ENCODE measurements around the gene IPO5. TPM values are rescaled to one million over a fixed set of nuclear protein-coding genes. Genes with fewer than 3 reads are reported as not detected.

The IPO5 gene
- polyA plus RNA-seq, 1 of the 3 experiments (the other 2 are of a cell fraction) = 77.1 TPM

GRCh38 chr13:98065468-98065867, 112.0 kb downstream of the IPO5 start:
- Histone ChIP-seq H3K4me2 (no peak overlapping the region), H3K27me3 (ENCODE audit: insufficient read depth) (no peaks in the 10 kb centered on the region), H3K9me3 (no peaks in the 10 kb centered on the region), H3K4me1 (ENCODE audit: control insufficient read depth in 1 of 2, insufficient read depth in 2 of 2, low read depth in 1 of 2, low read length in 1 of 2) (peaks cover 0 to 4% of the 10 kb centered on the region in 2 experiments; a peak in 2 of 4 replicates), H2AFZ (ENCODE audit: low read depth) (no peak overlapping the region), H3K4me3 (ENCODE audit: low read depth in 2 of 2, low read length in 1 of 2) (no peak overlapping the region), H3K27ac (ENCODE audit: low read depth in 2 of 2, low read length in 1 of 2) (no peak overlapping the region), H3K36me3 (replicated peaks in 1 of 2; ENCODE audit: control insufficient read depth in 1 of 2, insufficient read depth in 2 of 2, low read length in 1 of 2) (no peaks in the 10 kb centered on the region), H3K79me2 (ENCODE audit: insufficient read depth) (no peaks in the 10 kb centered on the region), H3K9ac (no peak overlapping the region), H3K9me2 (no peaks in the 10 kb centered on the region), H3F3A (replicated peaks; ENCODE audit: insufficient read depth) (no peaks in the 10 kb centered on the region), H4K20me1 (ENCODE audit: insufficient read depth) (no peaks in the 10 kb centered on the region)
- DNase-seq = no peak
- POLR2A ChIA-PET = no interaction called here
- CTCF ChIA-PET = no interaction called here
- 100% methylated on average over 1 of the region's 1 CpG for WGBS (ENCODE audit: low lambda C conversion rate)
- TF ChIP-seq SIN3A (IDR thresholded peaks at IDR 0.05; ENCODE audit: borderline replicate concordance, low read depth, low read length) (no peak), USF2 (IDR thresholded peaks at IDR 0.05; ENCODE audit: borderline replicate concordance, low read depth, low read length) (no peak), YY1 (IDR thresholded peaks at IDR 0.05; ENCODE audit: low read depth) (no peak), SMC3 (IDR thresholded peaks at IDR 0.05; ENCODE audit: low read depth, low read length) (no peak), ELF1 (IDR thresholded peaks at IDR 0.05) (no peak), TCF12 (IDR thresholded peaks at IDR 0.05) (no peak), CHD2 (IDR thresholded peaks at IDR 0.05; ENCODE audit: low read length, partially characterized antibody) (no peak), CTCF (IDR thresholded peaks at IDR 0.05) (no peak), JUND (IDR thresholded peaks at IDR 0.05) (no peak), RCOR1 (IDR thresholded peaks at IDR 0.05; ENCODE audit: low read length) (no peak), RFX5 (IDR thresholded peaks at IDR 0.05; ENCODE audit: low read length) (no peak), MEF2A (IDR thresholded peaks at IDR 0.05; ENCODE audit: borderline replicate concordance, low read depth) (no peak), FOXM1 (IDR thresholded peaks at IDR 0.05; ENCODE audit: low read depth) (no peak)

GRCh38 chr13:98066636-98067035, 113.2 kb downstream of the IPO5 start:
- Histone ChIP-seq H3K9me3 (no peaks in the 10 kb centered on the region), H3K36me3 (replicated peaks in 1 of 2; ENCODE audit: control insufficient read depth in 1 of 2, insufficient read depth in 2 of 2, low read length in 1 of 2) (no peaks in the 10 kb centered on the region), H3K9me2 (no peaks in the 10 kb centered on the region), H3K4me2 (no peak overlapping the region), H3K79me2 (ENCODE audit: insufficient read depth) (no peaks in the 10 kb centered on the region), H3F3A (replicated peaks; ENCODE audit: insufficient read depth) (no peaks in the 10 kb centered on the region), H2AFZ (ENCODE audit: low read depth) (no peak overlapping the region), H3K27ac (ENCODE audit: low read depth in 2 of 2, low read length in 1 of 2) (no peak overlapping the region), H4K20me1 (ENCODE audit: insufficient read depth) (no peaks in the 10 kb centered on the region), H3K4me1 (ENCODE audit: control insufficient read depth in 1 of 2, insufficient read depth in 2 of 2, low read depth in 1 of 2, low read length in 1 of 2) (peaks cover 0 to 6% of the 10 kb centered on the region in 2 experiments; a peak in 1 of 4 replicates), H3K9ac (no peak overlapping the region), H3K4me3 (ENCODE audit: low read depth in 2 of 2, low read length in 1 of 2) (no peak overlapping the region), H3K27me3 (ENCODE audit: insufficient read depth) (no peaks in the 10 kb centered on the region)
- ChIA-PET CTCF (no interaction called here), POLR2A (no interaction called here)
- DNase-seq = no peak
- TF ChIP-seq NRF1 (IDR thresholded peaks at IDR 0.05; ENCODE audit: low read depth, low read length) = no peak
- TF ChIP-seq SMC3 (IDR thresholded peaks at IDR 0.05; ENCODE audit: low read depth, low read length) = no peak
- TF ChIP-seq ELF1 (IDR thresholded peaks at IDR 0.05) = no peak
- no peak for TF ChIP-seq RFX5 (IDR thresholded peaks at IDR 0.05; ENCODE audit: low read length)
- no peak for TF ChIP-seq RAD21 (IDR thresholded peaks at IDR 0.05; ENCODE audit: low read length)
- 69% methylated on average over 4 of the region's 4 CpGs for WGBS (ENCODE audit: low lambda C conversion rate)

Data from SK-N-SH (cell line).